ENCODE measurements around the gene PIGK. TPM values are rescaled to one million over a fixed set of nuclear protein-coding genes. Genes with fewer than 3 reads are reported as not detected.

Gene PIGK
- total RNA-seq, 1 donor from 2014 or later = 32.5 TPM

DNA sequence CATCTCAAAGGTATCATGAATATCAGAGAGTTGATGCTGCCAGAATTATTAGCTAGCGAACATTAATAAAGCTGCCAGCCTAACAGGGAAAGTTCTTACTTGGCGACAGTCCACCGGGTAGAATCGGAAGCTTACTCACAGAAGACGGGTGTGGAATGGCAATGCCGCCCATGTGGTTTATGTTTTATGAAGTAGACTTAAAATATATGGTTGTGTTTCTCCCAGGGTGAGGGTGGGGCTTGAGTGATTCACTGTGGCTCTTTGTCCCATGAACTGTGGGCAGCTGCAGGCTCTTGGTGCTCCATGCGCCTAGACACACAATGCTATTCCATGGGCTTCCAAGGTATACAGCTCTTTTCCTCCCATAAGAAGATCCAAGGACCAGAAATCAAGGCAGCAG lies 162.7 kb downstream of the PIGK start:
- DNase-seq (ENCODE audit: low spot score) = no peak
- intact Hi-C loops (cut with DNase I) = no loop called here
- ATAC-seq = no peak

GRCh38 chr1:77051425-77051824 lies 167.8 kb downstream of the PIGK start:
- intact Hi-C loops (cut with DNase I) = no loop called here
- DNase-seq (ENCODE audit: low spot score) = no peak
- no peak for ATAC-seq

GRCh38 chr1:77048615-77049005 lies 170.6 kb downstream of the PIGK start:
- no peak for DNase-seq (ENCODE audit: low spot score)
- ATAC-seq = no peak
- intact Hi-C loops (cut with DNase I) = no loop called here

DNA sequence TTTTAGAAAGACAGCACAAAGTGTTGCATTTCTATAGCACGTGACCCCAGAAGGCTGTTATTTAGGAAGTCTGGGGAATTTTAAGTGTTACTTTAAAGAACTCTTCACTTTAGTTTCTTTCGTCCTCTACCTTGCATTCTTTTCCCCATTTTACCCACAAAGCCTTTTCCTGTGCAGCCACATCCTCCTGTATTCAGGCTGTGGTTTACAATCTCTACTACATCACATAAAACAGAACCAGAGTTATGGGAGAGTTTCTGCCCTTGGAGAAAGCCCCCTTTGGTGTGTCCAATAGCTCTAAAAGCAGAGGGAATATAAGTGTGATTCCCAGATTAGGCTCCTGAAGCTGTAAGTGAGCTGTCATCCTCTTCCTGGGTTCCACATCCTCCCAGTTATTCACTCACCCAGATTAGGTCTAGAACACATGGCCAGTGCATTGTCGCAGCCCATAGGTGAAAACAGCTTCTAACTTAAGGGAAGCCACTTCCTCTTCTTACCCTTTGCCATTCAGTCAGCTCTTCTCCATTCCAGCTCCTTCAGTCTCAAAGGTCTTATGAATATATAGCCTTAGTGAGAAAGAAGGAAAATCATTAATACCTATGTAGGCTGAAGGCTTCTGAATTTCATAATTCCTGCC lies 171.1 kb downstream of the PIGK start:
- intact Hi-C loops (cut with DNase I) = no loop called here
- DNase-seq (ENCODE audit: low spot score) (no peak), ATAC-seq (no peak)

- DNase-seq (ENCODE audit: low spot score) (no peak), ATAC-seq (no peak)
- intact Hi-C loops (cut with DNase I) = no loop called here
Observed at GRCh38 chr1:77047575-77047974, 171.7 kb downstream of the PIGK start.

- intact Hi-C loops (cut with DNase I) = no loop called here
- DNase-seq (ENCODE audit: low spot score) (no peak), ATAC-seq (no peak)
Observed at GRCh38 chr1:77044133-77044849, 174.9 kb downstream of the PIGK start.

DNA sequence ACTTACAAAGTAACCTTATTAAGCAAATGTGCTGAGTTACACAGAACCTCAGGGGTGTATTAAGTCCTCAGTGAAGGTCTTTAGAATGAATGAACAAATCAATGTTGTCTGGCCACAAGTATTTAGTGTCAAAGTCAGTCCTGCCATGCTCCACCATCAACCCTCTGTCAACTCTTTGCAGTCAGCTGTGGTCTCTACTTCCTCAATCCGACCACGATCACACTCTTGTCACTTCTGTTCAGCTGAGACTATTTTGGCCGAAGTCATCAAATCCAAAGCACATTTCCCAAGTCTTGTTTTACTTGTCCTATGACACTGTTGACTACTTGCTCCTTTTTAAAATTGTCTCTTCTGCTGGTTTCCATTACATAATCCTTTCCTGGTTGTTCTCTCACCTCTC lies 178.4 kb downstream of the PIGK start:
- intact Hi-C loops (cut with DNase I) = no loop called here
- ATAC-seq (no peak), DNase-seq (ENCODE audit: low spot score) (no peak)

DNA sequence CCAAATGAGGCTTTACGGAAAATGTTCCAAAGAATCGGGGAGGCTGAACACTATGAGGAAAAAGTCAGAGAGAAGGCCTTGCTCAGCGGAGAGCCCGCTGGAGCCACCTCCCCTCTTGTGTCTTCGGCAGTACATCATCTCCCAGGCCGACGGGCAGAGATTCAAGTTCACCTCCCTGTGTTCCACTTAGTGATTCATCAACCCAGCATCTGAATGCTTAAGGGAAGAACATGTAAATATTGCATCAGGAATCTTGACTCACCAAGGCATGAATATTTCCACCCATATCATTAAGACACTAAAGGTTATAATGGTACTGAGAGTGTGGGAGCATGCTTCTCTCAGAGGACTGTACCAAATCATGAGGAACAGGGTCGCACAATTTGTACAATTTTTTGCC lies 179.5 kb downstream of the PIGK start:
- intact Hi-C loops (cut with DNase I) = no loop called here
- DNase-seq (ENCODE audit: low spot score) (no peak), ATAC-seq (peak; percentile 86)

GRCh38 chr1:77039111-77039510 lies 180.1 kb downstream of the PIGK start:
- ATAC-seq = no peak
- intact Hi-C loops (cut with DNase I) = no loop called here
- no peak for DNase-seq (ENCODE audit: low spot score)

Small RNA genes within 50 kb of the gene (microRNA-seq; reads per million reads assigned to microRNA genes)
- not detected for gene MIR7156

Other genes with a start within 250 kb of the PIGK start
- 47.1 TPM for gene AK5, start 62.6 kb upstream of the PIGK start, total RNA-seq